ENCODE measurements around the gene ICAM1.
"Not testable (repeated sequence)": the region's sequence is repeated elsewhere in the genome, so short reads cannot be mapped to it uniquely, and the experiment has no call there.

Gene ICAM1

GRCh38 chr19:10279737-10280442 is 9.0 kb downstream of the ICAM1 start:
- DNase-seq: no peak

DNA sequence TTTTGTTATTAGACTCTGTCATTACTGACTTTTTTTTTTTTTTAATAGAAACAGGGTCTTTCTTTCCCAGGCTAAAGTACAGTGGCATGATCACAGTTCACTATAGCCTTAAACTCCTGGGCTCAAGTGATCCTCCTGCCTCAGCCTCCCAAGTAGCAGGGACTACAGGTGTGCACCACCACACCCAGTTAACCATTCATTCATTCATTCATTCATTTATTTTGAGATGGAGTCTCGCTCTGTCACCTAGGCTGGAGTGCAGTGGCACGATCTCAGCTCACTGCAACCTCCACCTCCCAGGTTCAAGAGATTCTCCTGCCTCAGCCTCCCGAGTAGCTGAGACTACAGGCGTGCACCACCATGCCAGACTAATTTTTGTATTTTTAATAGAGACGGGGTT is 11.1 kb downstream of the ICAM1 start:
- DNase-seq: not testable (repeated sequence)

GRCh38 chr19:10283301-10284064 is 12.6 kb downstream of the ICAM1 start:
- DNase-seq: no peak

- DNase-seq: no peak
These were observed 13.4 kb downstream of the ICAM1 start for GRCh38 chr19:10284065-10284959.

- no peak for DNase-seq
These were observed 14.0 kb downstream of the ICAM1 start for GRCh38 chr19:10284960-10285278.

GRCh38 chr19:10285393-10285792 is 14.5 kb downstream of the ICAM1 start:
- DNase-seq: no peak

GRCh38 chr19:10286803-10287737 is 16.1 kb downstream of the ICAM1 start, which contains the start of gene ICAM4:
Gene ICAM4 (plus strand): TSS chr19:10286955. CDS start chr19:10287013, 58 bp downstream.
- no peak for DNase-seq

DNA sequence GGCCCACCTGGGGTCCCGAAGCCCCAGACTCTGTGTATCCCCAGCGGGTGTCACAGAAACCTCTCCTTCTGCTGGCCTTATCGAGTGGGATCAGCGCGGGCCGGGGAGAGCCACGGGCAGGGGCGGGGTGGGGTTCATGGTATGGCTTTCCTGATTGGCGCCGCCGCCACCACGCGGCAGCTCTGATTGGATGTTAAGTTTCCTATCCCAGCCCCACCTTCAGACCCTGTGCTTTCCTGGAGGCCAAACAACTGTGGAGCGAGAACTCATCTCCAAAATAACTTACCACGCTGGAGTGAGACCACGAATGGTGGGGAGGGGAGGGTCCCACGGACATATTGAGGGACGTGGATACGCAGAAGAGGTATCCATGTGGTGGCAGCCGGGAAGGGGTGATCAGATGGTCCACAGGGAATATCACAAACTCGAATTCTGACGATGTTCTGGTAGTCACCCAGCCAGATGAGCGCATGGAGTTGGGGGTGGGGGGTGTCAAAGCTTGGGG is 17.8 kb downstream of the ICAM1 start:
- no peak for DNase-seq

GRCh38 chr19:10289167-10289835 is 18.4 kb downstream of the ICAM1 start:
- DNase-seq: no peak

GRCh38 chr19:10289836-10290356 is 19.0 kb downstream of the ICAM1 start, which contains the start of gene ICAM5:
Gene ICAM5 (plus strand): TSS chr19:10289952. CDS start chr19:10290044, 92 bp downstream.
- no peak for DNase-seq

DNA sequence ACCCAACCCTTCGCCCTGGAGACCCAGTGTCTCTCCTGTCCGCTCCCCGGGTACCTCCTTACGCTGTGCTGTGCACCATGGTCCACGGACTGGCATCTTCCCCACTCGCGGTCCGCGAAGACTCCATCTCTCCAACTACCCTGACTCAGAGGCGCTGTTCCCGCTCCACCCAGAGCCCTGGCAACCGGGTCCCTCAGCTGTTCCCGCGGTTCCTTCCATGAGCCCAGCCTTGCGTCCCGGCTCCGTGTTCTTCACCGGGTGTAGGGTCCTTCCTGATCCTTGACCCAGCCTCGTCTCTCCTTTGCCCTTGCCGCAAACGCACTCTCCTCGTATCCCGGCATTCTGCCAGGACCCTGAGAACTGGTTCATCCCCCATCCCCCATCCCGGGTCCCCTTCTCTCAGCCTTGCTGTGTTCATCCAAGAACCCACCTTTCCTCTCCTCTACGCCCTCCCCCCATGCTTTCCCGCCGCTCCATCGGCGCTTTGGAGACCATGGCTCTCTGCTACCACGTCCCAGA is 19.5 kb downstream of the ICAM1 start:
- DNase-seq: no peak

DNA sequence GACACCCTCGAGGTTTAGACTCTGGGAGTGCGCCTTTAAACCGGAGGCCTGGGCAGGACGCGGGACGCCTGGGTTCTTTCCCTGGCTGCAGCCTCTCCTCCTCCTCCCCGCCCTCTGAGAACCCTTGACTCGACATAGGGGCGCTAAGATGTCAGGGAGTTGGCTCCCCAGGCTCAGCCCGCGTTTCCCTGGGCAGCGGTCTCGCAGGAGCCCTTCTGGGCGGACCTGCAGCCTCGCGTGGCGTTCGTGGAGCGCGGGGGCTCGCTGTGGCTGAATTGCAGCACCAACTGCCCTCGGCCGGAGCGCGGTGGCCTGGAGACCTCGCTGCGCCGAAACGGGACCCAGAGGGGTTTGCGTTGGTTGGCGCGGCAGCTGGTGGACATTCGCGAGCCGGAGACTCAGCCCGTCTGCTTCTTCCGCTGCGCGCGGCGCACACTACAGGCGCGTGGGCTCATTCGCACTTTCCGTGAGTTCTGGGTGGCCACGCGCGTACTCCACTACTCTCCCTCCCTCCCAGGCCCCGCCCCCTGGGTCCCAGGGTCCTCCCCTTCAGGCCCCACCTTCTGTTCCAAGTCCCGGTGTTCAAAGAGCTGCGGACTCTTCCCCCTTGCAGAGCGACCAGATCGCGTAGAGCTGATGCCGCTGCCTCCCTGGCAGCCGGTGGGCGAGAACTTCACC is 20.1 kb downstream of the ICAM1 start:
- DNase-seq: no peak

- DNase-seq: no peak
These were observed 20.8 kb downstream of the ICAM1 start for GRCh38 chr19:10291554-10292205.

GRCh38 chr19:10292206-10292788 is 21.4 kb downstream of the ICAM1 start:
- DNase-seq: no peak

DNA sequence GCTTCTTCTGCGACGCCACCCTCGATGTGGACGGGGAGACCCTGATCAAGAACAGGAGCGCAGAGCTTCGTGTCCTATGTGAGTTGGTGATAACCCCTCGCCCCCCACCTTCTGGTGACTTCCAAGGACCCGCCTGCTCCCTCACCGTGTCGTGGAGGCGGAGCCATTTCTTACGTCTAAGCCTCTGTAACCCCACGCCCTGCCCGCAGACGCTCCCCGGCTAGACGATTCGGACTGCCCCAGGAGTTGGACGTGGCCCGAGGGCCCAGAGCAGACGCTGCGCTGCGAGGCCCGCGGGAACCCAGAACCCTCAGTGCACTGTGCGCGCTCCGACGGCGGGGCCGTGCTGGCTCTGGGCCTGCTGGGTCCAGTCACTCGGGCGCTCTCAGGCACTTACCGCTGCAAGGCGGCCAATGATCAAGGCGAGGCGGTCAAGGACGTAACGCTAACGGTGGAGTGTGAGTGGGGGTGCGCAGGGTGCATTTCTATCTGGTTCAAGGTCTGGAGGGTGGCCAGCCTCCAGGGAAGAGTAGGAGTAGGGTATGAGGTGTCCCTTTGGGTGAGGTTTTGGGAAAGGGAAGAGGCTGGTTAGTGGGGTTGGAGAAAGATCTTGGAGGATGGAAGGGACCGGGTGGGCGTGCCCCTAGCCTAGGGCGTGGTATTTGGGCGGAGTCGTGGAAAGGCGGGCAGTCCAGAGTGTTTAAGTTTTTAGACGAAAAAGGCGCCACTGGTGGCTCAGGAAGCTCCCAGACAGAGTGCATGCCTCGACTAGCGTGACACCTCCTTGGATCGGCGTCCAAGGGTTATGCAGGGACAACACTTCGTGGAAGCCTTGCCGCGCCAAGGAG is 22.1 kb downstream of the ICAM1 start:
- no peak for DNase-seq

GRCh38 chr19:10293637-10294367 is 22.9 kb downstream of the ICAM1 start:
- no peak for DNase-seq

DNA sequence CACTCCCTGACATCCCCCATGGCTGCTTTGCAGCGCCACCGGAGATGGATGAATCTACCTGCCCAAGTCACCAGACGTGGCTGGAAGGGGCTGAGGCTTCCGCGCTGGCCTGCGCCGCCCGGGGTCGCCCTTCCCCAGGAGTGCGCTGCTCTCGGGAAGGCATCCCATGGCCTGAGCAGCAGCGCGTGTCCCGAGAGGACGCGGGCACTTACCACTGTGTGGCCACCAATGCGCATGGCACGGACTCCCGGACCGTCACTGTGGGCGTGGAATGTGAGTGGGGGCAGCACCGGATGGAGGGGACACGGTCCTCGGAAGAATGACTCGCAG is 23.4 kb downstream of the ICAM1 start:
- no peak for DNase-seq
